ENCODE results near the gene PLXNA4. TPM values are rescaled to one million over a fixed set of nuclear protein-coding genes. Genes with fewer than 3 reads are reported as not detected.

The PLXNA4 gene
- total and polyA plus RNA-seq, 4 donors, result 0.04 to 1.1 (median 0.41) TPM

GRCh38 chr7:132376361-132377013 is 199.8 kb downstream of the PLXNA4 start:
- no peaks in the 10 kb centered on the region for H3K27me3 ChIP-seq (ENCODE audit: control insufficient read depth in 4 of 4, insufficient read depth in 4 of 4, low read length in 3 of 4)
- no peak for DNase-seq (ENCODE audit: low spot score)
- WGBS, result 81% methylated on average over 5 of the region's 5 CpGs
- H3K9me3 ChIP-seq (ENCODE audit: control insufficient read depth in 4 of 4, low read length in 3 of 4), result no peaks in the 10 kb centered on the region
- no peaks in the 10 kb centered on the region for H3K36me3 ChIP-seq (ENCODE audit: control insufficient read depth in 4 of 4, insufficient read depth in 3 of 4, low read depth in 1 of 4, low read length in 3 of 4)
- no peak overlapping the region for H3K9ac ChIP-seq (ENCODE audit: low read depth in 1 of 2, low read length in 2 of 2)
- H3K4me1 ChIP-seq (ENCODE audit: control insufficient read depth in 4 of 4, insufficient read depth in 4 of 4, low read length in 3 of 4), result peaks cover 0 to 37% (median 29%) of the 10 kb centered on the region in 4 donors
- H3K27ac ChIP-seq (ENCODE audit: low read depth in 1 of 2, low read length in 2 of 2), result no peak overlapping the region
- TF ChIP-seq MAX (IDR thresholded peaks at IDR 0.05), result no peak
- TF ChIP-seq FOXA1 (IDR thresholded peaks at IDR 0.05), result no peak
- TF ChIP-seq REST (IDR thresholded peaks at IDR 0.05), result no peak
- TF ChIP-seq SP1 (IDR thresholded peaks at IDR 0.05), result no peak
- TF ChIP-seq ZBTB33 (IDR thresholded peaks at IDR 0.05), result no peak
- TF ChIP-seq ATF3 (IDR thresholded peaks at IDR 0.05), result no peak
- no peak for TF ChIP-seq NR2F2 (IDR thresholded peaks at IDR 0.05)
- TF ChIP-seq JUND (IDR thresholded peaks at IDR 0.05), result no peak
- TF ChIP-seq FOXA2 (IDR thresholded peaks at IDR 0.05), result no peak
- TF ChIP-seq CTCF (IDR thresholded peaks at IDR 0.05; ENCODE audit: low read depth, low read length, missing input control), result no peak
- no peak for TF ChIP-seq YY1 (IDR thresholded peaks at IDR 0.05)
- no peak for TF ChIP-seq EGR1 (IDR thresholded peaks at IDR 0.05; ENCODE audit: low read depth in 2 of 2)
- TF ChIP-seq HNF4A (conservative IDR thresholded peaks at IDR 0.05), result no peak
- no peak for TF ChIP-seq GABPA (IDR thresholded peaks at IDR 0.05 in 1 of 2, conservative IDR thresholded peaks at IDR 0.05 in 1 of 2)
- no peak for TF ChIP-seq RAD21 (IDR thresholded peaks at IDR 0.05)
- TF ChIP-seq RXRA (IDR thresholded peaks at IDR 0.05), result no peak
- TF ChIP-seq TAF1 (conservative IDR thresholded peaks at IDR 0.05), result no peak
- no peak for TF ChIP-seq HNF4G (IDR thresholded peaks at IDR 0.05)
- H3K4me3 ChIP-seq (ENCODE audit: low read depth in 1 of 3, low read length in 3 of 3), result no peak overlapping the region
